Measurements from ENCODE around the gene SH3PXD2A. TPM values are rescaled to one million over a fixed set of nuclear protein-coding genes. Genes with fewer than 3 reads are reported as not detected.
A peak's percentile ranks its signal among the peaks of the same experiment; 100 is the strongest.

The SH3PXD2A gene
- total and polyA plus RNA-seq, 3 donors from 2014 or later = 10.8 to 12.1 (median 12.0) TPM

- peak; percentile 45 for DNase-seq
- peaks cover 51% of the 10 kb centered on the region for H3K4me1 ChIP-seq
Observed at GRCh38 chr10:103649654-103650423, 205.5 kb downstream of the SH3PXD2A start.

GRCh38 chr10:103648636-103649532 lies 206.5 kb downstream of the SH3PXD2A start:
- 47 to 51% methylated on average over 13 to 18 of the region's 18 CpGs for WGBS, 2 donors
- no peaks in the 10 kb centered on the region for H3K27me3 ChIP-seq
- H3K4me3 ChIP-seq = no peak overlapping the region
- H3K9me3 ChIP-seq = no peaks in the 10 kb centered on the region
- TF ChIP-seq CTCF (IDR thresholded peaks at IDR 0.05) (no peak), POLR2A (IDR thresholded peaks at IDR 0.05) (no peak)
- intact Hi-C loops (cut with DNase I; ENCODE audit: low total_unique reads) = no loop called here
- H3K27ac ChIP-seq = no peak overlapping the region
- peak; percentile 50 for DNase-seq
- H3K4me1 ChIP-seq = peaks cover 54% of the 10 kb centered on the region
- no peaks in the 10 kb centered on the region for H3K36me3 ChIP-seq (ENCODE audit: low read depth, missing control alignments)

More at GRCh38 chr10:103649654-103650423, 205.5 kb downstream of the SH3PXD2A start:
- no peaks in the 10 kb centered on the region for H3K36me3 ChIP-seq (ENCODE audit: low read depth, missing control alignments)
- no peaks in the 10 kb centered on the region for H3K27me3 ChIP-seq
- H3K27ac ChIP-seq = no peak overlapping the region
- intact Hi-C loops (cut with DNase I; ENCODE audit: low total_unique reads) = no loop called here
- H3K9me3 ChIP-seq = no peaks in the 10 kb centered on the region
- WGBS, 2 donors = 56 to 69% methylated on average over 10 to 11 of the region's 11 CpGs
- H3K4me3 ChIP-seq = no peak overlapping the region
- TF ChIP-seq CTCF (IDR thresholded peaks at IDR 0.05) = no peak
- no peak for TF ChIP-seq POLR2A (IDR thresholded peaks at IDR 0.05)

- WGBS, 2 donors = 58 to 61% methylated on average over 8 of the region's 8 CpGs
- TF ChIP-seq POLR2A (IDR thresholded peaks at IDR 0.05) (no peak), CTCF (IDR thresholded peaks at IDR 0.05) (no peak)
- Histone ChIP-seq H3K4me3 (no peak overlapping the region), H3K36me3 (ENCODE audit: low read depth, missing control alignments) (no peaks in the 10 kb centered on the region), H3K9me3 (no peaks in the 10 kb centered on the region), H3K27ac (no peak overlapping the region), H3K4me1 (peaks cover 48% of the 10 kb centered on the region), H3K27me3 (no peaks in the 10 kb centered on the region)
- DNase-seq = peak; percentile 33
- intact Hi-C loops (cut with DNase I; ENCODE audit: low total_unique reads) = no loop called here
Observed at GRCh38 chr10:103648251-103648635, 207.1 kb downstream of the SH3PXD2A start.

GRCh38 chr10:103646304-103646703 lies 209.1 kb downstream of the SH3PXD2A start:
- Histone ChIP-seq H3K27me3 (no peaks in the 10 kb centered on the region), H3K9me3 (no peaks in the 10 kb centered on the region), H3K4me1 (peaks cover 28% of the 10 kb centered on the region), H3K4me3 (no peak overlapping the region), H3K27ac (no peak overlapping the region), H3K36me3 (ENCODE audit: low read depth, missing control alignments) (no peaks in the 10 kb centered on the region)
- TF ChIP-seq CTCF (IDR thresholded peaks at IDR 0.05) = no peak
- TF ChIP-seq POLR2A (IDR thresholded peaks at IDR 0.05) = no peak
- intact Hi-C loops (cut with DNase I; ENCODE audit: low total_unique reads) = no loop called here
- 96 to 100% methylated on average over 2 to 3 of the region's 3 CpGs for WGBS, 2 donors
- no peak for DNase-seq
